AG09319 (cell line): ENCODE measurements around the gene USH2A.

Experiments used
- DNase-seq: peaks from one replicate; pipeline ENCODE4 v3.0.0-alpha.2; 2010; ENCODE audit warnings: low read depth; ENCODE audit errors: extremely low read depth
- CTCF ChIP-seq: IDR thresholded peaks from 2 replicates; pipeline ENCODE4 v1.5.1; 2011; ENCODE audit warnings: low read depth, mild to moderate bottlenecking, inconsistent platforms, low read length, moderate library complexity

USH2A gene

GRCh38 chr1:215704089-215704860, 719.0 kb downstream of the USH2A start:
- peak; percentile 2 for DNase-seq

GRCh38 chr1:215682232-215682631, 741.0 kb downstream of the USH2A start:
- peak; percentile 31 for TF ChIP-seq CTCF
- no peak for DNase-seq

More at GRCh38 chr1:215704089-215704860, 719.0 kb downstream of the USH2A start:
- TF ChIP-seq CTCF = no peak

- TF ChIP-seq CTCF = no peak
- no peak for DNase-seq
Observed at GRCh38 chr1:215681041-215681440, 742.2 kb downstream of the USH2A start.

GRCh38 chr1:215679231-215679630, 744.0 kb downstream of the USH2A start:
- DNase-seq = no peak

GRCh38 chr1:215677112-215677511, 746.1 kb downstream of the USH2A start:
- DNase-seq = no peak
- no peak for TF ChIP-seq CTCF

More at GRCh38 chr1:215679231-215679630, 744.0 kb downstream of the USH2A start:
- TF ChIP-seq CTCF = no peak

GRCh38 chr1:215673943-215674342, 749.3 kb downstream of the USH2A start:
- TF ChIP-seq CTCF = no peak

GRCh38 chr1:215672482-215672881, 750.8 kb downstream of the USH2A start:
- TF ChIP-seq CTCF = peak; percentile 7
- no peak for DNase-seq

More at GRCh38 chr1:215673943-215674342, 749.3 kb downstream of the USH2A start:
- no peak for DNase-seq
